GM12878 (cell line): Measurements from ENCODE around the gene TNFRSF14. TPM values are rescaled to one million over a fixed set of nuclear protein-coding genes. Genes with fewer than 3 reads are reported as not detected.
A peak's percentile ranks its signal among the peaks of the same experiment; 100 is the strongest.

Source experiments
- ATAC-seq: fragments of 200-7000 bp; cut with Tn5 transposase; 3 replicates; pipeline ENCODE4 v1.9.1; 2020; ENCODE audit warnings: mild to moderate bottlenecking, moderate library complexity
- BruUV-seq: library from RNA; stranded (reverse); fragments of 400-500 nt; replicated peaks from 2 replicates; lab custom pipeline; 2021; lab: Mats Ljungman, UMichigan
- CTCF ChIA-PET: fragments of 300-600 bp; sonication (Branson Sonifier 250); formaldehyde crosslinking; extraction: SDS; loops from one replicate; lab custom pipeline; 2021; ENCODE audit warnings: inconsistent platforms; lab: Yijun Ruan, JAX
- POLR2A ChIA-PET: fragments of 350-600 bp; formaldehyde crosslinking; extraction: SDS; loops from one replicate; lab custom pipeline; 2021; ENCODE audit warnings: inconsistent platforms; lab: Charles Lee
- RAD21 ChIA-PET: fragments of 300-600 bp; sonication (Branson Sonifier 250); formaldehyde crosslinking; loops from one replicate; lab custom pipeline; 2023; ENCODE audit warnings: antibody characterized with exemption; ENCODE audit not compliant: unreplicated experiment; lab: Charles Lee
- SMC1A ChIA-PET: fragments of 300-600 bp; sonication (Branson Sonifier 250); formaldehyde crosslinking; loops from one replicate; lab custom pipeline; 2023; ENCODE audit not compliant: unreplicated experiment, uncharacterized antibody; lab: Charles Lee
- DNase-seq: peaks from one replicate; pipeline ENCODE4 v3.0.0-alpha.2; 2011; ENCODE audit warnings: low read depth, low spot score
- FAIRE-seq: peaks from 3 replicates; lab custom pipeline; 2011; peaks lifted over from hg19 to GRCh38; lab: Jason Lieb, UNC
- H2AFZ ChIP-seq: 2 replicates; pipeline ENCODE4 v1.6.0; 2011; ENCODE audit warnings: low read depth, low read length, control low read depth; ENCODE audit not compliant: control insufficient read depth
- H3K27ac ChIP-seq: 2 replicates; pipeline ENCODE4 v1.5.1; 2011; ENCODE audit warnings: control low read depth; ENCODE audit not compliant: control insufficient read depth, insufficient read depth
- H3K27me3 ChIP-seq, 2 experiments: replicated peaks in 1 of 2; 2 replicates each; pipeline versions ENCODE4 v1.6.0 to v1.6.1; 2011; ENCODE audit warnings: low read length in 1 of 2; ENCODE audit not compliant: control insufficient read depth in 2 of 2, insufficient read depth in 2 of 2
- H3K36me3 ChIP-seq, 2 experiments: 2 replicates each; pipeline ENCODE4 v1.5.1; 2011; ENCODE audit warnings: low read length in 1 of 2; ENCODE audit not compliant: control insufficient read depth in 2 of 2, insufficient read depth in 2 of 2
- H3K4me1 ChIP-seq: 2 replicates; pipeline ENCODE4 v1.6.1; 2011; ENCODE audit warnings: mild to moderate bottlenecking, low read length, moderate library complexity, mixed read lengths; ENCODE audit not compliant: control insufficient read depth, insufficient read depth
- H3K4me2 ChIP-seq: 2 replicates; pipeline ENCODE4 v1.6.0; 2011; ENCODE audit warnings: control low read depth; ENCODE audit not compliant: control insufficient read depth, insufficient read depth
- H3K4me3 ChIP-seq: fragments of 200-600 bp; sonication (generic); 2 replicates; pipeline ENCODE4 v1.5.1; 2016
- H3K79me2 ChIP-seq: 2 replicates; pipeline ENCODE4 v1.6.0; 2011; ENCODE audit warnings: low read length; ENCODE audit not compliant: control insufficient read depth, insufficient read depth
- H3K9ac ChIP-seq: 2 replicates; pipeline ENCODE4 v1.8.0; 2011; ENCODE audit warnings: low read length, control low read depth, mixed read lengths; ENCODE audit not compliant: control insufficient read depth, insufficient read depth
- H3K9me3 ChIP-seq: replicated peaks from 3 replicates; pipeline ENCODE4 v1.5.1; 2011; ENCODE audit warnings: mild to moderate bottlenecking, low read length; ENCODE audit not compliant: control insufficient read depth, insufficient read depth
- H4K20me1 ChIP-seq: 2 replicates; pipeline ENCODE4 v1.6.0; 2011; ENCODE audit not compliant: control insufficient read depth, insufficient read depth
- CHD1 ChIP-seq: IDR thresholded peaks from 2 replicates; pipeline ENCODE4 v1.6.1; 2012; ENCODE audit warnings: low read depth, low read length, improper control_type of control experiment
- EGR1 ChIP-seq, 2 experiments: IDR thresholded peaks; 1 replicate in 1 of 2; 2 replicates in 1 of 2; pipeline ENCODE4 v1.6.1; 2011 to 2012; ENCODE audit warnings: low read depth in 2 of 2, low read length in 2 of 2, borderline replicate concordance in 1 of 2, mild to moderate bottlenecking in 1 of 2, moderate library complexity in 1 of 2
- IRF4 ChIP-seq: IDR thresholded peaks from 2 replicates; pipeline ENCODE4 v1.6.1; 2011; ENCODE audit warnings: low read depth, low read length
- POLR2A ChIP-seq: IDR thresholded peaks from 2 replicates; pipeline ENCODE4 v1.6.1; 2011; ENCODE audit warnings: low read depth, mild to moderate bottlenecking, low read length
- SPI1 ChIP-seq: IDR thresholded peaks from 2 replicates; pipeline ENCODE4 v1.6.1; 2011; ENCODE audit warnings: low read depth, mild to moderate bottlenecking, low read length, moderate library complexity, borderline replicate concordance; ENCODE audit not compliant: insufficient read depth
- ZNF384 ChIP-seq: IDR thresholded peaks from 2 replicates; pipeline ENCODE4 v1.6.1; 2012; ENCODE audit warnings: low read depth, mild to moderate bottlenecking, low read length, improper control_type of control experiment, borderline replicate concordance
- WGBS: methylation state at CpG from one replicate; pipeline ENCODE4 v1.1.6; 2016; ENCODE audit warnings: low lambda C conversion rate; ENCODE audit not compliant: insufficient replicate concordance, insufficient coverage; ENCODE audit errors: missing lambda C conversion rate; 5-methylcytosine and 5-hydroxymethylcytosine counted together
- in situ Hi-C: fragments of 300-500 bp; cut with MboI; formaldehyde crosslinking; loops from 9 replicates; pipeline ENCODE4 v1.14.3; 2018; ENCODE audit warnings: mixed read lengths
- intact Hi-C: fragments of 100-400 bp; cut with micrococcal nuclease; formaldehyde crosslinking; loops from one replicate; pipeline ENCODE4 v1.14.2; 2022; ENCODE audit not compliant: unreplicated experiment
- polyA plus RNA-seq, 11 experiments: library from polyadenylated mRNA; depleted of rRNA in 4 of 11; unstranded in 6 of 11; stranded (reverse) in 5 of 11; fragments of >200 nt; fragmentation: Nextera tagmentation in 4 of 11; fragmentation: Illumina TruSeq in 1 of 11; extraction: Ambion mirVana in 4 of 11; extraction: Trizol in 1 of 11; gene quantifications; 1 replicate in 1 of 11; 2 replicates in 10 of 11; pipeline versions ENCODE4 v1.2.1 to v1.2.3, GENCODE V29; 2011 to 2016; ENCODE audit warnings: inconsistent platforms in 2 of 11, missing spikeins in 2 of 11, low read depth in 1 of 11
- total RNA-seq, 4 experiments: library from RNA; depleted of rRNA in 3 of 4; stranded (reverse); fragments of >200 nt in 3 of 4; fragmentation: Illumina TruSeq in 1 of 4; extraction: Trizol in 1 of 4; gene quantifications; 2 replicates each; pipeline versions ENCODE4 v1.2.1 to v1.2.3, GENCODE V29; 2013 to 2021
- TF ChIP-seq, protein P1 (sequence below): fragments of 450-650 bp; IDR thresholded peaks from 2 replicates; pipeline ENCODE4 v1.6.1; 2017; ENCODE audit warnings: borderline replicate concordance
- TF ChIP-seq, protein P2 (sequence below): fragments of 150-350 bp; IDR thresholded peaks from 2 replicates; pipeline ENCODE4 v1.6.1; 2016; ENCODE audit warnings: low read depth, low read length
- TF ChIP-seq, protein P3 (sequence below): fragments of 450-650 bp; IDR thresholded peaks from 2 replicates; pipeline ENCODE4 v1.6.1; 2017; ENCODE audit warnings: mild to moderate bottlenecking, moderate library complexity

The TNFRSF14 gene
- total and polyA plus RNA-seq, 10 of the 15 experiments (the other 5 are each of a cell fraction or from before 2014, with no cell fraction given): 0.43 to 114 (median 41.5) TPM

DNA sequence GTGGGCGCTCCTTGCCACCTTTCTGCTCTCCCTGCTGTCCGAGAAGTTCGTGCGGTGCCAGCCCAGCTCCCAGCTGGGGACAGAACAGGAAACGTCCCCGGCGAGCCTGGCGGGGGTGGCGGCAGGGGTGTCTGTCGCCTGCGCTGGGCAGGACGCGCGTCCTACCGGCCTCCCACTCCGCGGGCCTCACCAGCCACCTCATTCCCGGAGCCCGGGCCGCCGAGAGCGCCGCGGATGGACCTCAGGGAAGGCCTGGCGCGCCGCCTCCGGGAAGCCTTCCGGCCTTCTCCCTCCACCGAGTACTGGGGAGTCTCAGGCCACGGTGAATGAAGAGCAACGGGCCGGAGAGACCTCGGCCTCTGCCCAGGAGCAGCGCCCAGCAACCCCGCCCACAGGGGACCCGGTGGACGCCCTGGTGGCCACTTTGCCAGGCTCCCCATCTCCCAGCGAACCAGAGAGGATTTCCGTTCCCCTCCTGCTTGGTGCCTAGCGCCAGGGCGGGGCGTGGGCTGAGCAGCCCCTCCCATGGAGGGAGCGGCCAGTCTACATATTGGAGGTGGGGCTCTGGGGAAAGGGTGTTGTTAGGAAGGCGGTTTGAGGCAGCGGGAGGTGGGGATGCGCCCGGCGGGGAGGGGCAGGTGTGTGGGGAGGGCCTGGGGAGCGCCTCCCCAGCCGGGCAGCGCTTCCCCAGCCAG, 9.5 kb upstream of the TNFRSF14 start (continued):
- TF ChIP-seq, protein P1, sequence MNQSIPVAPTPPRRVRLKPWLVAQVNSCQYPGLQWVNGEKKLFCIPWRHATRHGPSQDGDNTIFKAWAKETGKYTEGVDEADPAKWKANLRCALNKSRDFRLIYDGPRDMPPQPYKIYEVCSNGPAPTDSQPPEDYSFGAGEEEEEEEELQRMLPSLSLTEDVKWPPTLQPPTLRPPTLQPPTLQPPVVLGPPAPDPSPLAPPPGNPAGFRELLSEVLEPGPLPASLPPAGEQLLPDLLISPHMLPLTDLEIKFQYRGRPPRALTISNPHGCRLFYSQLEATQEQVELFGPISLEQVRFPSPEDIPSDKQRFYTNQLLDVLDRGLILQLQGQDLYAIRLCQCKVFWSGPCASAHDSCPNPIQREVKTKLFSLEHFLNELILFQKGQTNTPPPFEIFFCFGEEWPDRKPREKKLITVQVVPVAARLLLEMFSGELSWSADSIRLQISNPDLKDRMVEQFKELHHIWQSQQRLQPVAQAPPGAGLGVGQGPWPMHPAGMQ: no peak

DNA sequence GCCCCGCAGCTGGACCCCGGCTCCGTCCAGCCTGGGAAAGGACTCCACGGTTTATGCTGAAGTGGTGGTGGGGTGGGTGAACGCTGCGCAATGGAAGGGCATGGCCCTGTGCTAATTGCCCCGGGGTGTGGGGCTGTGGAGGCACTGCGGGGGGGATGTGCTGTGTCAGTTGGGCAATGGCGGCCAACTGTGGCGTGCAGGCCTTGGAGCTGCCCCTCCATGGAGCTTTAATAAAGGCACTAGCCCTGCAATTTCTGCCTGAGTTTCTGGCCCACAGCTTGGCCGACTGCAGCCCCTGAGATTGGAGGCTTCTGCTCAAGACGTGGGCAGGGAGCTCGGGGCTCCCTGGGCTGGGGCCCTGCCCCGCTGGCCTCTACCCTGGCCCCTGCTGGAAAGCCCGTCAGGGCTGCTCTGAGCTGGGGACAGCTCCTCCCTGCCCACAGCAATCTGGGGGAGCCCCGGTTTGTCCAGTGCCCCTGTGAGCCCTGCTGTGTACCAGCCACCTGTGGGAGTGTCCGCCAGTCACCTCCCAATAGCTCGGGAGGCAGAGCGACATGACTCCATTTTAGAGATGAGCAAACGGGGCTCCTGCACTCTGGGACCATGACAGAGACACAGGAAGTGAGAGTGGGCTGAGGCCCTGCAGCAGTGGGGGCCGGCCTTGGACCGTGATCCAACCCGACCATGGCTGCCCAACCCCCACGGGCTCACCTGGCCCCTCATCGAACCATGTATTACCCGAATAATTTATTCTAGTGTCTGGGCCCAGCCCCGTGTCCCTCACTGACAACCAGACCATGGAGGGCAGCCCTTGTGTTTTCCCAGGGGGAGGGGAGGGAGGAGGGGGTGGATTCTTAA, 8.7 kb upstream of the TNFRSF14 start:
- no peaks in the 10 kb centered on the region for H4K20me1 ChIP-seq
- H2AFZ ChIP-seq: no peak overlapping the region; the same call in 1 of the 2 replicates
- RAD21 ChIA-PET: interaction anchor here (0.9 to 7.1 kb wide), 13 partner anchors 9 to 352 kb away, joined by 3 to 86 read pairs (median 12); partner anchors contain the start of genes FAAP20, MORN1, PANK4 and PRXL2B
- in situ Hi-C loops: loop anchor here (5.0 kb wide), 2 partner anchors 35 to 135 kb away; partner anchors contain the start of gene PEX10
- CTCF ChIA-PET: interaction anchor here (0.6 to 4.9 kb wide), 12 partner anchors 9 to 351 kb away, joined by 3 to 37 read pairs (median 8); partner anchors contain the start of genes FAAP20, MORN1, PANK4 and PEX10
- intact Hi-C loops: loop anchor here (1.0 to 10.0 kb wide), 5 partner anchors 21 to 353 kb away; partner anchors contain the start of genes FAAP20 and PANK4
- FAIRE-seq (no peak), DNase-seq (no peak), ATAC-seq (peak; percentile 37)
- no peaks in the 10 kb centered on the region for H3K36me3 ChIP-seq
- no TSS peak for BruUV-seq
- H3K27ac ChIP-seq: peak overlapping the region; percentile 96
- H3K4me3 ChIP-seq: peak overlapping the region; percentile 82
- H3K9me3 ChIP-seq: no peaks in the 10 kb centered on the region
- H3K27me3 ChIP-seq: no peaks in the 10 kb centered on the region
- SMC1A ChIA-PET: interaction anchor here (0.8 to 3.1 kb wide), 8 partner anchors 9 to 134 kb away, joined by 3 to 30 read pairs (median 12); partner anchors contain the start of genes PANK4, PRXL2B and TNFRSF14
- WGBS: 1% methylated on average over 21 of the region's 27 CpGs
- peaks cover 25% of the 10 kb centered on the region for H3K4me1 ChIP-seq
- H3K79me2 ChIP-seq: peaks cover 5% of the 10 kb centered on the region
- peak overlapping the region; percentile 85 for H3K9ac ChIP-seq
- peak overlapping the region; percentile 99 for H3K4me2 ChIP-seq
- POLR2A ChIA-PET: interaction anchor here (0.6 to 4.9 kb wide), 15 partner anchors 8 to 353 kb away, joined by 3 to 62 read pairs (median 5); partner anchors contain the start of genes FAAP20, MORN1, PANK4 and PEX10
- no peak for TF ChIP-seq ZNF384
- TF ChIP-seq, protein P2, sequence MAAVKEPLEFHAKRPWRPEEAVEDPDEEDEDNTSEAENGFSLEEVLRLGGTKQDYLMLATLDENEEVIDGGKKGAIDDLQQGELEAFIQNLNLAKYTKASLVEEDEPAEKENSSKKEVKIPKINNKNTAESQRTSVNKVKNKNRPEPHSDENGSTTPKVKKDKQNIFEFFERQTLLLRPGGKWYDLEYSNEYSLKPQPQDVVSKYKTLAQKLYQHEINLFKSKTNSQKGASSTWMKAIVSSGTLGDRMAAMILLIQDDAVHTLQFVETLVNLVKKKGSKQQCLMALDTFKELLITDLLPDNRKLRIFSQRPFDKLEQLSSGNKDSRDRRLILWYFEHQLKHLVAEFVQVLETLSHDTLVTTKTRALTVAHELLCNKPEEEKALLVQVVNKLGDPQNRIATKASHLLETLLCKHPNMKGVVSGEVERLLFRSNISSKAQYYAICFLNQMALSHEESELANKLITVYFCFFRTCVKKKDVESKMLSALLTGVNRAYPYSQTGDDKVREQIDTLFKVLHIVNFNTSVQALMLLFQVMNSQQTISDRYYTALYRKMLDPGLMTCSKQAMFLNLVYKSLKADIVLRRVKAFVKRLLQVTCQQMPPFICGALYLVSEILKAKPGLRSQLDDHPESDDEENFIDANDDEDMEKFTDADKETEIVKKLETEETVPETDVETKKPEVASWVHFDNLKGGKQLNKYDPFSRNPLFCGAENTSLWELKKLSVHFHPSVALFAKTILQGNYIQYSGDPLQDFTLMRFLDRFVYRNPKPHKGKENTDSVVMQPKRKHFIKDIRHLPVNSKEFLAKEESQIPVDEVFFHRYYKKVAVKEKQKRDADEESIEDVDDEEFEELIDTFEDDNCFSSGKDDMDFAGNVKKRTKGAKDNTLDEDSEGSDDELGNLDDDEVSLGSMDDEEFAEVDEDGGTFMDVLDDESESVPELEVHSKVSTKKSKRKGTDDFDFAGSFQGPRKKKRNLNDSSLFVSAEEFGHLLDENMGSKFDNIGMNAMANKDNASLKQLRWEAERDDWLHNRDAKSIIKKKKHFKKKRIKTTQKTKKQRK: no peak
- TF ChIP-seq SPI1: peak; percentile 58; the same call in 1 of the 2 replicates
- TF ChIP-seq EGR1 (IDR thresholded peaks at IDR 0.05; ENCODE audit: borderline replicate concordance in 1 of 2, low read depth in 2 of 2, low read length in 2 of 2): peak in 1 of 2 experiments; percentile 19; a peak in 1 of 3 replicates
- TF ChIP-seq IRF4: no peak; the same call in 1 of the 2 replicates
- TF ChIP-seq POLR2A: peak; percentile 75
- TF ChIP-seq CHD1: no peak
- TF ChIP-seq, protein P3, sequence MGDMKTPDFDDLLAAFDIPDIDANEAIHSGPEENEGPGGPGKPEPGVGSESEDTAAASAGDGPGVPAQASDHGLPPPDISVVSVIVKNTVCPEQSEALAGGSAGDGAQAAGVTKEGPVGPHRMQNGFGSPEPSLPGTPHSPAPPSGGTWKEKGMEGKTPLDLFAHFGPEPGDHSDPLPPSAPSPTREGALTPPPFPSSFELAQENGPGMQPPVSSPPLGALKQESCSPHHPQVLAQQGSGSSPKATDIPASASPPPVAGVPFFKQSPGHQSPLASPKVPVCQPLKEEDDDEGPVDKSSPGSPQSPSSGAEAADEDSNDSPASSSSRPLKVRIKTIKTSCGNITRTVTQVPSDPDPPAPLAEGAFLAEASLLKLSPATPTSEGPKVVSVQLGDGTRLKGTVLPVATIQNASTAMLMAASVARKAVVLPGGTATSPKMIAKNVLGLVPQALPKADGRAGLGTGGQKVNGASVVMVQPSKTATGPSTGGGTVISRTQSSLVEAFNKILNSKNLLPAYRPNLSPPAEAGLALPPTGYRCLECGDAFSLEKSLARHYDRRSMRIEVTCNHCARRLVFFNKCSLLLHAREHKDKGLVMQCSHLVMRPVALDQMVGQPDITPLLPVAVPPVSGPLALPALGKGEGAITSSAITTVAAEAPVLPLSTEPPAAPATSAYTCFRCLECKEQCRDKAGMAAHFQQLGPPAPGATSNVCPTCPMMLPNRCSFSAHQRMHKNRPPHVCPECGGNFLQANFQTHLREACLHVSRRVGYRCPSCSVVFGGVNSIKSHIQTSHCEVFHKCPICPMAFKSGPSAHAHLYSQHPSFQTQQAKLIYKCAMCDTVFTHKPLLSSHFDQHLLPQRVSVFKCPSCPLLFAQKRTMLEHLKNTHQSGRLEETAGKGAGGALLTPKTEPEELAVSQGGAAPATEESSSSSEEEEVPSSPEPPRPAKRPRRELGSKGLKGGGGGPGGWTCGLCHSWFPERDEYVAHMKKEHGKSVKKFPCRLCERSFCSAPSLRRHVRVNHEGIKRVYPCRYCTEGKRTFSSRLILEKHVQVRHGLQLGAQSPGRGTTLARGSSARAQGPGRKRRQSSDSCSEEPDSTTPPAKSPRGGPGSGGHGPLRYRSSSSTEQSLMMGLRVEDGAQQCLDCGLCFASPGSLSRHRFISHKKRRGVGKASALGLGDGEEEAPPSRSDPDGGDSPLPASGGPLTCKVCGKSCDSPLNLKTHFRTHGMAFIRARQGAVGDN: peak; percentile 27
